ENCODE measurements around the gene EPB41L1.

Gene EPB41L1

DNA sequence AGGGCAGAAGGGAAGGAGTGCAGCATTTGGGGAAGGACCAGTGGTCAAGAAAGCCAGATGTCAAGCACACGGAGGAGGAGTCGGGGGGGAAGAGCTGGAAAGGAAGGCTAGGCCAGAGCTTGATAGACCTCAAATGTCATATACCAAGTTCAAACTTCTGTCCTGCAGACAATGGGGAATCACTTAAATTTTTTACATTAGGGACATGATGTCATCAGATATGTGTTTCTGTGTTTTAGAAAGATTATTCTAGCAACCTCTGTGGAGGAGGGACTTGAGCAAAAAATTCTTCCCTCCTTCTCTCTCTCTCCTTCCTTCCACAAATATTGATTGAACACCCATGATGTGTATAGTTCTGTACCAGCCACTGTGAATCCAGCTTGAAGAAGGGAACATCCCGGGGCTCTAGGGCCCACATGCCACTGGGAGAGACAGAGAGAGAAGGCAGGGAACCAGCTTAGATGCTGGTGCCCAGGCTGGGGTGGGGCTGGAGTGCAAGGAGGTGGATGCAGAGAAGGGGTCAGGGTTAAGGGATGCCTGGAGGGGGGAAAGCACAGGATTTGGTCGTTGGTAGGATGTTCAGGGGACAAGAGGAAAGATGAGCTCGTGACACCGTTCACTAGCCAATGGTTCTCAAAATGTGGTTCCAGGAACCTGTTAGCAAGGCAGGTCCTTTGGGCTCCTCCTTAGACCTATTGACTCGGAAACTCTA, 61.9 kb downstream of the EPB41L1 start:
- ChIA-PET CTCF (interaction anchor here (0.5 to 2.3 kb wide), 14 partner anchors 14 to 1323 kb away, joined by 3 to 11 read pairs (median 3); partner anchors contain the start of gene AAR2), POLR2A (no interaction called here)

DNA sequence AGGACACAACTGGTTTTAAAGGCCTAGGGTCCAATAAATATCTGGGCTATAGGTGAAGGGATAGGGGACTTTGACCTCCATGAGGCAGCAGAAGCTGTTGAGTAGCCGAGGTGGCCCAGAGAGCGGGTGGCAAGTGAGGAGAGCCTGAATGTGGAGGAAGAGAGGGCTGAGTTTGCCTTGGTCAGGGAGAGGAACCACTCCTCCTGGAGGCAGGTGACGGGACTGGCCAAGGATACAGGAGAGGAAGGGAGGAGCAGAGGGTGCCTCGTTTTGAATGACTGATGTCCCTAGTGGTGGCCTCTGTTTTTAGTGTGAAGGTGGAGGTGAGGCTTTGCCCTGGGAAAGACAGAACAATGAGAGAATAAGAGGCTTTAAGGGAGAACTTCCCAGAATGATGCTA, 62.7 kb downstream of the EPB41L1 start:
- Histone ChIP-seq H3K9me3 (ENCODE audit: control insufficient read depth, insufficient read depth, low read depth, low read length) (no peaks in the 10 kb centered on the region), H3K4me3 (ENCODE audit: low read depth, low read length) (no peak overlapping the region), H3K4me1 (ENCODE audit: control insufficient read depth, insufficient read depth, low read length) (no peaks in the 10 kb centered on the region), H3K27ac (ENCODE audit: extremely low read depth, low read depth, low read length) (no peak overlapping the region), H3K36me3 (ENCODE audit: control insufficient read depth in 2 of 2, insufficient read depth in 1 of 2, low read length in 2 of 2) (peaks cover 0 to 43% of the 10 kb centered on the region in 2 experiments; a peak in 1 of 3 replicates)
- CTCF ChIA-PET: interaction anchor here (0.6 to 2.3 kb wide), 7 partner anchors 14 to 222 kb away, joined by 3 to 11 read pairs (median 4); partner anchors contain the start of gene AAR2
- POLR2A ChIA-PET: no interaction called here
- no peak for TF ChIP-seq ZNF426 (tag by site-specific recombination; IDR thresholded peaks at IDR 0.05)
- TF ChIP-seq, protein P1, sequence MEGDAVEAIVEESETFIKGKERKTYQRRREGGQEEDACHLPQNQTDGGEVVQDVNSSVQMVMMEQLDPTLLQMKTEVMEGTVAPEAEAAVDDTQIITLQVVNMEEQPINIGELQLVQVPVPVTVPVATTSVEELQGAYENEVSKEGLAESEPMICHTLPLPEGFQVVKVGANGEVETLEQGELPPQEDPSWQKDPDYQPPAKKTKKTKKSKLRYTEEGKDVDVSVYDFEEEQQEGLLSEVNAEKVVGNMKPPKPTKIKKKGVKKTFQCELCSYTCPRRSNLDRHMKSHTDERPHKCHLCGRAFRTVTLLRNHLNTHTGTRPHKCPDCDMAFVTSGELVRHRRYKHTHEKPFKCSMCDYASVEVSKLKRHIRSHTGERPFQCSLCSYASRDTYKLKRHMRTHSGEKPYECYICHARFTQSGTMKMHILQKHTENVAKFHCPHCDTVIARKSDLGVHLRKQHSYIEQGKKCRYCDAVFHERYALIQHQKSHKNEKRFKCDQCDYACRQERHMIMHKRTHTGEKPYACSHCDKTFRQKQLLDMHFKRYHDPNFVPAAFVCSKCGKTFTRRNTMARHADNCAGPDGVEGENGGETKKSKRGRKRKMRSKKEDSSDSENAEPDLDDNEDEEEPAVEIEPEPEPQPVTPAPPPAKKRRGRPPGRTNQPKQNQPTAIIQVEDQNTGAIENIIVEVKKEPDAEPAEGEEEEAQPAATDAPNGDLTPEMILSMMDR (tag by site-specific recombination; IDR thresholded peaks at IDR 0.05): peak; percentile 82

More for the DNA sequence above, 61.9 kb downstream of the EPB41L1 start:
- Histone ChIP-seq H3K27ac (ENCODE audit: extremely low read depth, low read depth, low read length) (no peak overlapping the region), H3K4me1 (ENCODE audit: control insufficient read depth, insufficient read depth, low read length) (no peaks in the 10 kb centered on the region), H3K4me3 (ENCODE audit: low read depth, low read length) (no peak overlapping the region), H3K9me3 (ENCODE audit: control insufficient read depth, insufficient read depth, low read depth, low read length) (no peaks in the 10 kb centered on the region), H3K36me3 (ENCODE audit: control insufficient read depth in 2 of 2, insufficient read depth in 1 of 2, low read length in 2 of 2) (peaks cover 0 to 40% of the 10 kb centered on the region in 2 experiments; a peak in 1 of 3 replicates)
- TF ChIP-seq, protein P2, sequence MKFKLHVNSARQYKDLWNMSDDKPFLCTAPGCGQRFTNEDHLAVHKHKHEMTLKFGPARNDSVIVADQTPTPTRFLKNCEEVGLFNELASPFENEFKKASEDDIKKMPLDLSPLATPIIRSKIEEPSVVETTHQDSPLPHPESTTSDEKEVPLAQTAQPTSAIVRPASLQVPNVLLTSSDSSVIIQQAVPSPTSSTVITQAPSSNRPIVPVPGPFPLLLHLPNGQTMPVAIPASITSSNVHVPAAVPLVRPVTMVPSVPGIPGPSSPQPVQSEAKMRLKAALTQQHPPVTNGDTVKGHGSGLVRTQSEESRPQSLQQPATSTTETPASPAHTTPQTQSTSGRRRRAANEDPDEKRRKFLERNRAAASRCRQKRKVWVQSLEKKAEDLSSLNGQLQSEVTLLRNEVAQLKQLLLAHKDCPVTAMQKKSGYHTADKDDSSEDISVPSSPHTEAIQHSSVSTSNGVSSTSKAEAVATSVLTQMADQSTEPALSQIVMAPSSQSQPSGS (tag by site-specific recombination; IDR thresholded peaks at IDR 0.05; ENCODE audit: low read depth): peak; percentile 68; the same call in 1 of the 2 replicates
- TF ChIP-seq ZNF132 (tag by site-specific recombination; IDR thresholded peaks at IDR 0.05; ENCODE audit: borderline replicate concordance): no peak

DNA sequence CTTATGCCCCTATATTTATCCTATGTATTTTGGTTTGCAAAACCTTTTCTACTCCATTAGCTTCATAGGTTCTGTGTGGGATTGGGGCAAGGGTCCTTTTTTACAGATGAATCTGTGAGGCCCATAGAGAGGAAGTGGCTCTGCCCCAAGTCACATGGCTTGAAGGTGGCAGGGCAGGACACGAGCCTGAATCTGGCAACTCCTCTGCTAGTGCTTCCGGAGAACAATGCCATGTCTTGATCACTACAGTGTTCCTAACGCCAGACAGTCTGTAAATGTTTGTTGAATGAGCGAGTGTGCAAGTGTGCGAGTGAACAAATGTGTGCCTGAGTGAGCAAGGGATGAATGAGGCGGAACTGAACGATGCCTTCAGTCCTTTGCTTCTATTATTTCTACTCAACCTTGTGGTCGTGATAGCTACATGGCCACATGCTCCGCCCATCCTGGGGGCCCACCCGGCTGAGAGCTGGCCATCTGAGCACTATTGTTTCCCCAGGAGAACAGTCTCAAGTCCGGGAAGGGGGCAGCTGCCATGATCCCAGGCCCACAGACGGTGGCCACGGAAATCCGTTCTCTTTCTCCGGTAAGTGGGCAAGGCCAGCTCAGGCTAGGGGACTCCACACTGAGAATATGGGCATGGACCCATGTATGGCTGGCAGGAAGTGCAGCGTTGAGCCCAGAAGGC, 64.0 kb downstream of the EPB41L1 start:
- peaks cover 0 to 41% of the 10 kb centered on the region in 2 experiments; a peak in 1 of 3 replicates for H3K36me3 ChIP-seq (ENCODE audit: control insufficient read depth in 2 of 2, insufficient read depth in 1 of 2, low read length in 2 of 2)
- H3K27ac ChIP-seq (ENCODE audit: extremely low read depth, low read depth, low read length): no peak overlapping the region
- H3K4me1 ChIP-seq (ENCODE audit: control insufficient read depth, insufficient read depth, low read length): no peaks in the 10 kb centered on the region
- TF ChIP-seq ZNF311 (tag by site-specific recombination; IDR thresholded peaks at IDR 0.05; ENCODE audit: borderline replicate concordance): no peak
- TF ChIP-seq, protein P3, sequence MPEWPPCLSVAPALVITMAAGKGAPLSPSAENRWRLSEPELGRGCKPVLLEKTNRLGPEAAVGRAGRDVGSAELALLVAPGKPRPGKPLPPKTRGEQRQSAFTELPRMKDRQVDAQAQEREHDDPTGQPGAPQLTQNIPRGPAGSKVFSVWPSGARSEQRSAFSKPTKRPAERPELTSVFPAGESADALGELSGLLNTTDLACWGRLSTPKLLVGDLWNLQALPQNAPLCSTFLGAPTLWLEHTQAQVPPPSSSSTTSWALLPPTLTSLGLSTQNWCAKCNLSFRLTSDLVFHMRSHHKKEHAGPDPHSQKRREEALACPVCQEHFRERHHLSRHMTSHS (tag by site-specific recombination; IDR thresholded peaks at IDR 0.05): no peak
- TF ChIP-seq ZNF350 (tag by site-specific recombination; IDR thresholded peaks at IDR 0.05): no peak
- TF ChIP-seq ZNF549 (tag by site-specific recombination; IDR thresholded peaks at IDR 0.05): no peak
- TF ChIP-seq KLF8 (tag by site-specific recombination; IDR thresholded peaks at IDR 0.05): no peak
- TF ChIP-seq SP7 (tag by site-specific recombination; IDR thresholded peaks at IDR 0.05): no peak
- POLR2A ChIA-PET: no interaction called here
- no peak overlapping the region for H3K4me3 ChIP-seq (ENCODE audit: low read depth, low read length)
- H3K9me3 ChIP-seq (ENCODE audit: control insufficient read depth, insufficient read depth, low read depth, low read length): no peaks in the 10 kb centered on the region
- CTCF ChIA-PET: interaction anchor here (1.0 kb wide), 1 partner anchor 221 kb away, joined by 3 read pairs; no protein-coding TSS in a partner anchor

DNA sequence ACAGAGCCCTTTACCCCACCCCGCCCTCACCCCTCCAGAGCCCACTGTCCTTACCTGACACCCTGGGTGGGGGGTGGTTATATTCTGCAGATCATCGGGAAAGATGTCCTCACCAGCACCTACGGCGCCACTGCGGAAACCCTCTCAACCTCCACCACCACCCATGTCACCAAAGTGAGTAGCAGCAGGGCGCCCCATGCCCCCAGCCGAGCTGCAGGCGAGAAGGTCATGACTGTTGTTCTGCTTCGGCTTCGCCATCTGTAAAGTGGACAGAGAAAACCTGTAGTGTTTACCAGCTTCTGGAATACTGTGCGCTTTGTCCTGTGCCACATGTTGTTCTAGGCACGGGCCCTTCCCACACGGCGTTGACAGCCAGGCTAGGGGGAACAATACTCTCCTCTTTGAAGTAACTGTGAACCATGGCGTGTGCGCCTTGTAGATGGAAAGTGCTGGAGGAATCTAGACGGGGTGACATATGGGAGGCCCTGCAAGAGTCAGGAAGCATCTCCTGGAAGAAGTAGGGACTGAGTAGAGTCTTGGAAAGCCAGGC, 65.2 kb downstream of the EPB41L1 start:
- H3K4me3 ChIP-seq (ENCODE audit: low read depth, low read length): no peak overlapping the region
- H3K4me1 ChIP-seq (ENCODE audit: control insufficient read depth, insufficient read depth, low read length): no peaks in the 10 kb centered on the region
- H3K9me3 ChIP-seq (ENCODE audit: control insufficient read depth, insufficient read depth, low read depth, low read length): no peaks in the 10 kb centered on the region
- H3K27ac ChIP-seq (ENCODE audit: extremely low read depth, low read depth, low read length): no peak overlapping the region
- ChIA-PET POLR2A (no interaction called here), CTCF (no interaction called here)
- peaks cover 0 to 34% of the 10 kb centered on the region in 2 experiments; a peak in 1 of 3 replicates for H3K36me3 ChIP-seq (ENCODE audit: control insufficient read depth in 2 of 2, insufficient read depth in 1 of 2, low read length in 2 of 2)
- TF ChIP-seq GLIS1 (tag by site-specific recombination; IDR thresholded peaks at IDR 0.05) (no peak), ZFP69B (tag by site-specific recombination; IDR thresholded peaks at IDR 0.05) (no peak), ZNF112 (tag by site-specific recombination; IDR thresholded peaks at IDR 0.05) (no peak), ZNF211 (tag by site-specific recombination; IDR thresholded peaks at IDR 0.05; ENCODE audit: low read depth) (no peak), ZNF529 (tag by site-specific recombination; IDR thresholded peaks at IDR 0.05; ENCODE audit: insufficient replicate concordance) (no peak), HOXD13 (CRISPR knock-in tag; IDR thresholded peaks at IDR 0.05; ENCODE audit: borderline replicate concordance) (no peak), ZNF16 (tag by site-specific recombination; IDR thresholded peaks at IDR 0.05; ENCODE audit: low read depth) (no peak), GLI2 (tag by site-specific recombination; IDR thresholded peaks at IDR 0.05; ENCODE audit: borderline replicate concordance, low read depth) (no peak), RBAK (tag by site-specific recombination; IDR thresholded peaks at IDR 0.05) (no peak), ZNF624 (tag by site-specific recombination; IDR thresholded peaks at IDR 0.05) (no peak), ZNF169 (tag by site-specific recombination; IDR thresholded peaks at IDR 0.05) (no peak), SALL2 (tag by site-specific recombination; IDR thresholded peaks at IDR 0.05; ENCODE audit: borderline replicate concordance) (no peak), KLF1 (tag by site-specific recombination; IDR thresholded peaks at IDR 0.05) (no peak)
